Measurements from ENCODE around the gene TUBA3C.

Gene TUBA3C

DNA sequence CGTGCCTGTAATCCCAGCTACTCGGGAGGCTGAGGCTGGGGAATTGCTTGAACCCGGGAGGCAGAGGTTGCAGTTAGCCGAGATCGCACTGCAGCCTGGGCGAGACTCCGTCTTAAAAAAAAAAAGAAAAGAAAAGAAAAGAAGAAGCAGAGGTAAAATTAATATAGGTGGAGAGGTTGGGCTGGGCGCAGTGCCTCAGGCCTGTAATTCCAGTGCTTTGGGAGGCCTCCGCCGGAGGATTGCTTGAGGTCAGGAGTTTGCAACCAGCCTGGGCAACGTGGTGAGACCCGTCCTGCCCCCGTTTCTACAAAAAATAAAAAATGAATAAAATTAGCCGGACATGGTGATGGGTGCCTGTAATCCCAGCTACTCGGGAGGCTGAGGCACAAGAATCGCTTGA is 912 bp upstream of the TUBA3C start:
- Histone ChIP-seq H3K4me3 (replicated peaks; ENCODE audit: insufficient read depth, low read length) (no peak overlapping the region), H3K27me3 (ENCODE audit: insufficient read depth, poor library complexity, severe bottlenecking) (no peaks in the 10 kb centered on the region), H3K27ac (replicated peaks) (no peak overlapping the region)
- DNase-seq (ENCODE audit: low read depth in 1 of 2, low spot score in 1 of 2), result no peak
- TF ChIP-seq, protein P1, sequence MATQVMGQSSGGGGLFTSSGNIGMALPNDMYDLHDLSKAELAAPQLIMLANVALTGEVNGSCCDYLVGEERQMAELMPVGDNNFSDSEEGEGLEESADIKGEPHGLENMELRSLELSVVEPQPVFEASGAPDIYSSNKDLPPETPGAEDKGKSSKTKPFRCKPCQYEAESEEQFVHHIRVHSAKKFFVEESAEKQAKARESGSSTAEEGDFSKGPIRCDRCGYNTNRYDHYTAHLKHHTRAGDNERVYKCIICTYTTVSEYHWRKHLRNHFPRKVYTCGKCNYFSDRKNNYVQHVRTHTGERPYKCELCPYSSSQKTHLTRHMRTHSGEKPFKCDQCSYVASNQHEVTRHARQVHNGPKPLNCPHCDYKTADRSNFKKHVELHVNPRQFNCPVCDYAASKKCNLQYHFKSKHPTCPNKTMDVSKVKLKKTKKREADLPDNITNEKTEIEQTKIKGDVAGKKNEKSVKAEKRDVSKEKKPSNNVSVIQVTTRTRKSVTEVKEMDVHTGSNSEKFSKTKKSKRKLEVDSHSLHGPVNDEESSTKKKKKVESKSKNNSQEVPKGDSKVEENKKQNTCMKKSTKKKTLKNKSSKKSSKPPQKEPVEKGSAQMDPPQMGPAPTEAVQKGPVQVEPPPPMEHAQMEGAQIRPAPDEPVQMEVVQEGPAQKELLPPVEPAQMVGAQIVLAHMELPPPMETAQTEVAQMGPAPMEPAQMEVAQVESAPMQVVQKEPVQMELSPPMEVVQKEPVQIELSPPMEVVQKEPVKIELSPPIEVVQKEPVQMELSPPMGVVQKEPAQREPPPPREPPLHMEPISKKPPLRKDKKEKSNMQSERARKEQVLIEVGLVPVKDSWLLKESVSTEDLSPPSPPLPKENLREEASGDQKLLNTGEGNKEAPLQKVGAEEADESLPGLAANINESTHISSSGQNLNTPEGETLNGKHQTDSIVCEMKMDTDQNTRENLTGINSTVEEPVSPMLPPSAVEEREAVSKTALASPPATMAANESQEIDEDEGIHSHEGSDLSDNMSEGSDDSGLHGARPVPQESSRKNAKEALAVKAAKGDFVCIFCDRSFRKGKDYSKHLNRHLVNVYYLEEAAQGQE (IDR thresholded peaks at IDR 0.05; ENCODE audit: insufficient replicate concordance, low read depth), result no peak
- TF ChIP-seq SPI1 (IDR thresholded peaks at IDR 0.05; ENCODE audit: borderline replicate concordance, low read depth), result no peak
- TF ChIP-seq POLR2AphosphoS5 (IDR thresholded peaks at IDR 0.05; ENCODE audit: low read depth), result no peak
- TF ChIP-seq GABPA (IDR thresholded peaks at IDR 0.05; ENCODE audit: low read depth), result no peak
- TF ChIP-seq CTCF (IDR thresholded peaks at IDR 0.05; ENCODE audit: insufficient read depth, low read length), result no peak

GRCh38 chr13:19181021-19181620 is 503 bp downstream of the TUBA3C start:
- Histone ChIP-seq H3K4me3 (replicated peaks; ENCODE audit: insufficient read depth, low read length) (no peak overlapping the region), H3K27me3 (ENCODE audit: insufficient read depth, poor library complexity, severe bottlenecking) (no peaks in the 10 kb centered on the region)
- TF ChIP-seq CTCF (IDR thresholded peaks at IDR 0.05; ENCODE audit: insufficient read depth, low read length) (no peak), GABPA (IDR thresholded peaks at IDR 0.05; ENCODE audit: low read depth) (no peak), POLR2AphosphoS5 (IDR thresholded peaks at IDR 0.05; ENCODE audit: low read depth) (no peak), SPI1 (IDR thresholded peaks at IDR 0.05; ENCODE audit: borderline replicate concordance, low read depth) (no peak)
- TF ChIP-seq, protein P1 (IDR thresholded peaks at IDR 0.05; ENCODE audit: insufficient replicate concordance, low read depth), result no peak

DNA sequence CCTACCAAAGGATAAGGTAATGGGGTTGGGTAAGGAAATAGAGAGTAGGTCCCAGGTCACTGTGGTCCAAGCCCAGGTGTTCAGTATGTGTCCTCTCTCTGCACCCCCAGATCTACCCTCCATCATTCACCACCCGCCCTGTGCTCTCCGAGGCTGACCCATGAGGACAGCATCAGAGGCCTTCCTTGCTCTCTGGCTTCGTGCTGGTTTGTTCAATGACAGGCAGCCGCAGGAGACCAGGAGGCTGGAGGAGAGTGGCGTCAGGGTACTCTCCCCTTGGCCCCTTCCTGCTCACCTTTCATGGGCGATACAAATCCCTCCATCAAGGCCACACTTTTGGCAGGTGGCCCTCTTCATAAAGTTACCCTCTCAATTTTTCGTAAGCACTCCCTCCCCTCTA is 1.7 kb downstream of the TUBA3C start:
- Histone ChIP-seq H3K27ac (replicated peaks) (no peak overlapping the region), H3K4me3 (replicated peaks; ENCODE audit: insufficient read depth, low read length) (no peak overlapping the region), H3K27me3 (ENCODE audit: insufficient read depth, poor library complexity, severe bottlenecking) (no peaks in the 10 kb centered on the region)
- TF ChIP-seq POLR2AphosphoS5 (IDR thresholded peaks at IDR 0.05; ENCODE audit: low read depth) (no peak), SPI1 (IDR thresholded peaks at IDR 0.05; ENCODE audit: borderline replicate concordance, low read depth) (no peak), CTCF (IDR thresholded peaks at IDR 0.05; ENCODE audit: insufficient read depth, low read length) (no peak), GABPA (IDR thresholded peaks at IDR 0.05; ENCODE audit: low read depth) (no peak)
- TF ChIP-seq, protein P1 (IDR thresholded peaks at IDR 0.05; ENCODE audit: insufficient replicate concordance, low read depth), result no peak
- no peak for DNase-seq (ENCODE audit: low read depth in 1 of 2, low spot score in 1 of 2)

More at GRCh38 chr13:19181021-19181620, 503 bp downstream of the TUBA3C start:
- DNase-seq (ENCODE audit: low read depth in 1 of 2, low spot score in 1 of 2), result no peak
- H3K27ac ChIP-seq (replicated peaks), result no peak overlapping the region
